SK-N-SH treated with all-trans-retinoic acid at 6 μM for 48 hours (cell line): ENCODE results near the gene AFDN.

ENCODE experiments used
- CREB5 ChIP-seq: fragments of 250-450 bp; sonication (Bioruptor Pico); IDR thresholded peaks from 2 replicates; pipeline ENCODE4 v1.5.1; 2020; ENCODE audit warnings: low read depth, mild to moderate bottlenecking, moderate library complexity
- PATZ1 ChIP-seq: fragments of 250-450 bp; sonication (Bioruptor Pico); IDR thresholded peaks from 2 replicates; pipeline ENCODE4 v1.8.0; 2020; ENCODE audit warnings: mild to moderate bottlenecking, moderate library complexity, borderline replicate concordance
- RARB ChIP-seq: fragments of 250-450 bp; sonication (Bioruptor Pico); IDR thresholded peaks from 2 replicates; pipeline ENCODE4 v1.8.0; 2021; ENCODE audit warnings: mild to moderate bottlenecking, moderate library complexity
- TCF4 ChIP-seq: fragments of 250-450 bp; sonication (Bioruptor Pico); IDR thresholded peaks from 2 replicates; pipeline ENCODE4 v1.8.0; 2021; ENCODE audit warnings: mild to moderate bottlenecking, moderate library complexity, borderline replicate concordance
- TOX ChIP-seq: fragments of 250-450 bp; sonication (Bioruptor Pico); IDR thresholded peaks from 2 replicates; pipeline ENCODE4 v1.8.0; 2021; ENCODE audit warnings: mild to moderate bottlenecking, moderate library complexity, borderline replicate concordance
- ZC3H10 ChIP-seq: fragments of 250-450 bp; sonication (Bioruptor Pico); IDR thresholded peaks from 2 replicates; pipeline ENCODE4 v1.5.1; 2021; ENCODE audit warnings: mild to moderate bottlenecking, moderate library complexity

GRCh38 chr6:167803816-167804215 lies 22.9 kb upstream of the AFDN start:
- TF ChIP-seq PATZ1 (CRISPR knock-in tag) (no peak), ZC3H10 (CRISPR knock-in tag) (no peak), TCF4 (CRISPR knock-in tag) (no peak), CREB5 (CRISPR knock-in tag) (no peak), TOX (CRISPR knock-in tag) (no peak), RARB (CRISPR knock-in tag) (no peak)
